CD4-positive, alpha-beta T cell (primary cell): ENCODE measurements around the gene ZHX3. TPM values are rescaled to one million over a fixed set of nuclear protein-coding genes. Genes with fewer than 3 reads are reported as not detected.
A peak's percentile ranks its signal among the peaks of the same experiment; 100 is the strongest.

Experiments used
- ATAC-seq: fragments of 200-7000 bp; cut with Tn5 transposase; one replicate; pipeline ENCODE4 v1.10.0; 2022; ENCODE audit warnings: mild to moderate bottlenecking; ENCODE audit not compliant: poor library complexity
- CTCF ChIA-PET: fragments of 350-600 bp; sonication (Branson Sonifier 250); formaldehyde crosslinking; loops from one replicate; lab custom pipeline; 2021; ENCODE audit warnings: antibody characterized with exemption, inconsistent platforms; lab: Charles Lee
- POLR2A ChIA-PET: fragments of 350-600 bp; sonication (Branson Sonifier 250); formaldehyde crosslinking; loops from one replicate; lab custom pipeline; 2021; ENCODE audit warnings: antibody characterized with exemption, inconsistent platforms; lab: Charles Lee
- DNase-seq, 14 experiments: peaks; one replicate each; pipeline ENCODE4 v3.0.0-alpha.2; 2013 to 2020; ENCODE audit warnings: mixed read lengths in 2 of 14
- H3K27ac ChIP-seq, 2 donors: one replicate each; pipeline versions ENCODE4 v1.5.1 to v1.7.0; 2013; ENCODE audit warnings: low read length in 2 of 2, low read depth in 1 of 2, mild to moderate bottlenecking in 1 of 2
- H3K27me3 ChIP-seq, 2 experiments: 1 replicate in 1 of 2; 2 replicates in 1 of 2; pipeline versions ENCODE4 v1.6.1 to v1.7.0; 2013; ENCODE audit warnings: low read length in 2 of 2, control low read depth in 1 of 2, mild to moderate bottlenecking in 1 of 2, moderate library complexity in 1 of 2; ENCODE audit not compliant: insufficient read depth in 2 of 2, control insufficient read depth in 1 of 2
- H3K36me3 ChIP-seq: one replicate; pipeline ENCODE4 v1.6.1; 2013; ENCODE audit warnings: low read length, control low read depth; ENCODE audit not compliant: insufficient read depth
- H3K4me1 ChIP-seq: one replicate; pipeline ENCODE4 v1.6.1; 2013; ENCODE audit warnings: low read length, control low read depth; ENCODE audit not compliant: insufficient read depth
- H3K4me3 ChIP-seq: one replicate; pipeline ENCODE4 v1.5.1; 2013; ENCODE audit warnings: mild to moderate bottlenecking, low read length, moderate library complexity
- H3K9me3 ChIP-seq, 2 experiments: 1 replicate in 1 of 2; 2 replicates in 1 of 2; pipeline versions ENCODE4 v1.6.1 to v1.7.0; 2013; ENCODE audit warnings: low read length in 2 of 2, mild to moderate bottlenecking in 2 of 2, control low read depth in 1 of 2, moderate library complexity in 1 of 2; ENCODE audit not compliant: control insufficient read depth in 1 of 2, insufficient read depth in 1 of 2
- H3K27ac Mint-ChIP-seq: one replicate; pipeline ENCODE4 v1.8.0; 2020; ENCODE audit warnings: mixed read lengths
- H3K27me3 Mint-ChIP-seq: one replicate; pipeline ENCODE4 v1.8.0; 2021; ENCODE audit warnings: mixed read lengths
- H3K36me3 Mint-ChIP-seq: one replicate; pipeline ENCODE4 v1.8.0; 2021; ENCODE audit warnings: low read depth, mixed read lengths
- H3K4me1 Mint-ChIP-seq: one replicate; pipeline ENCODE4 v1.8.0; 2021; ENCODE audit warnings: low read depth, mixed read lengths
- H3K4me3 Mint-ChIP-seq: one replicate; pipeline ENCODE4 v1.8.0; 2020; ENCODE audit warnings: mild to moderate bottlenecking, mixed read lengths
- H3K9me3 Mint-ChIP-seq: one replicate; pipeline ENCODE4 v1.8.0; 2020; ENCODE audit warnings: mixed read lengths
- CTCF ChIP-seq: fragments of 200-600 bp; IDR thresholded peaks from one replicate; pipeline ENCODE4 v1.8.0; 2022; ENCODE audit warnings: antibody characterized with exemption, mild to moderate bottlenecking
- intact Hi-C, 2 experiments: fragments of 100-400 bp; cut with DNase I in 1 of 2; cut with micrococcal nuclease in 1 of 2; formaldehyde crosslinking; loops; one replicate each; pipeline versions ENCODE4 v1.15.1 to v1.9.0; 2023 to 2025; cut with DNase I, micrococcal nuclease
- total RNA-seq, 174 experiments: library from RNA in 2 of 174; stranded (reverse) in 2 of 174; gene quantifications; one replicate each; pipeline ENCODE4 v1.2.3 and lab custom pipeline; 2021 to 2026

The ZHX3 gene
- total RNA-seq, 2 experiments from 2014 or later = 6.6 to 7.6 TPM

DNA sequence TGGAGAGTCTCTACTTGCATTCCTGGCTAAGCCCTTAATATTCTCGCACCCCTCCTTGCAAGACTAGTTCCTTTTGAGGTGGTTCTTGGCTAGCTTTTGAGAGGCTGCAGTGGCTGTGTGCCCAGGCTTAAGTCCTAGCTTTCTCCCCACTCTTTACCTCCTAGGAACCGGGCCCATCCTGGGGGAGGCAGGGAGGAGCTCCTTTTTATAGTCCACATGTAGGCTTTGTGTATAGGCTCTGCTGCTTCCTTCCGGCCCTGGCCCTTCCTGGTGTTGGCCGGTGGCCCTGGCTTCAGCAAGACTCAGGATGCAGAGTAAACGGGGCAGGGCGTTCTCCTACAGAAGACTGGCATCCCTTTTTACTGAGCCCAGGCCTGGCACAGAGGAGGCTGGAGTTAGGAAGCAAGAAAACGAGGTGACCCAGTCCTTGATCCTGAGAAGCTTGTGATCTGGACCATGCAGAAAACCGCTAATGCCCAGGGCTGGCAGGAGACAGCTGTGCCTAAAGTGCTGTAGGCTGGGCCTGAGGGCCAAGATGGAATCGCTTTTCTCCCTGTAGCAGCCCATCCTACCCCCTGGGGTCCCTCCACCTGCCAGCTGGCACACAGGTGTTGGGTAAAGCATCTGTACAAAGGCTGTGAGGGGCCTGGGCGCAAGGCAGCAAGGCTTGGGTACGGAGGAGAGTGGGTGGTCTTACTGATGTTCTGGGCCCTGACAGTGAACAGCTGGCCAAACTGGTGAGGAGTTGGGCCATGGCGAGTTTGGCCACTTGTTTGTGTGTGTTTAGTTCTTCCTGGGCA, 171.5 kb downstream of the ZHX3 start:
- intact Hi-C loops = no loop called here
- ChIA-PET POLR2A (interaction anchor here (0.6 to 14.5 kb wide), 5 partner anchors 8 to 548 kb away, joined by 3 to 403 read pairs (median 5); partner anchors contain the start of gene PLCG1), CTCF (interaction anchor here (0.8 to 1.5 kb wide), 2 partner anchors 10 to 11 kb away, joined by 3 to 8 read pairs; no protein-coding TSS in a partner anchor)
- Mint-ChIP-seq H3K36me3 (peaks cover 32% of the 10 kb centered on the region), H3K27me3 (no peaks in the 10 kb centered on the region), H3K4me1 (peaks cover 95% of the 10 kb centered on the region), H3K27ac (peak overlapping the region; percentile 96), H3K9me3 (no peaks in the 10 kb centered on the region), H3K4me3 (peak overlapping the region; percentile 90)
- Histone ChIP-seq H3K4me1 (peaks cover 100% of the 10 kb centered on the region), H3K27ac (peak overlapping the region; percentile 48 to 70), H3K36me3 (peaks cover 6% of the 10 kb centered on the region), H3K4me3 (peak overlapping the region; percentile 2), H3K27me3 (no peaks in the 10 kb centered on the region), H3K9me3 (no peaks in the 10 kb centered on the region)
- TF ChIP-seq CTCF = no peak
- no peak for ATAC-seq
- no peak for DNase-seq

GRCh38 chr20:41145317-41145716, 172.2 kb downstream of the ZHX3 start:
- Histone ChIP-seq H3K4me1 (peaks cover 100% of the 10 kb centered on the region), H3K27ac (peak overlapping the region; percentile 30 to 48), H3K27me3 (no peaks in the 10 kb centered on the region), H3K9me3 (no peaks in the 10 kb centered on the region), H3K4me3 (no peak overlapping the region), H3K36me3 (peaks cover 6% of the 10 kb centered on the region)
- POLR2A ChIA-PET = interaction anchor here (0.6 to 14.5 kb wide), 2 partner anchors 12 to 96 kb away, joined by 3 to 403 read pairs; no protein-coding TSS in a partner anchor
- intact Hi-C loops = no loop called here
- H3K27me3 Mint-ChIP-seq = no peaks in the 10 kb centered on the region
- H3K36me3 Mint-ChIP-seq = peaks cover 26% of the 10 kb centered on the region
- H3K27ac Mint-ChIP-seq = peak overlapping the region; percentile 96
- H3K4me3 Mint-ChIP-seq = peak overlapping the region; percentile 90
- CTCF ChIA-PET = interaction anchor here (2.1 kb wide), 1 partner anchor 12 kb away, joined by 5 read pairs; no protein-coding TSS in a partner anchor
- H3K4me1 Mint-ChIP-seq = peaks cover 95% of the 10 kb centered on the region
- ATAC-seq (no peak), DNase-seq (no peak)
- no peak for TF ChIP-seq CTCF
- H3K9me3 Mint-ChIP-seq = no peaks in the 10 kb centered on the region

GRCh38 chr20:41143354-41143753, 174.2 kb downstream of the ZHX3 start:
- intact Hi-C loops = loop anchor here in 1 of 2 experiments (5.0 kb wide), 1 partner anchor 111 kb away; no protein-coding TSS in a partner anchor
- peaks cover 6% of the 10 kb centered on the region for H3K36me3 ChIP-seq
- peak in 1 of 14 experiments; percentile 4 for DNase-seq
- POLR2A ChIA-PET = interaction anchor here (1.1 to 14.5 kb wide), 4 partner anchors 8 to 475 kb away, joined by 4 to 403 read pairs (median 52); partner anchors contain the start of gene CHD6
- peaks cover 89% of the 10 kb centered on the region for H3K4me1 ChIP-seq
- H3K27ac ChIP-seq = peak overlapping the region; percentile 83 to 87
- no peaks in the 10 kb centered on the region for H3K27me3 Mint-ChIP-seq
- peak overlapping the region; percentile 90 for H3K4me3 ChIP-seq
- peaks cover 96% of the 10 kb centered on the region for H3K4me1 Mint-ChIP-seq
- no peaks in the 10 kb centered on the region for H3K9me3 Mint-ChIP-seq
- no peak for ATAC-seq
- peak overlapping the region; percentile 90 for H3K4me3 Mint-ChIP-seq
- CTCF ChIA-PET = interaction anchor here (1.1 to 2.1 kb wide), 3 partner anchors 9 to 14 kb away, joined by 3 to 10 read pairs (median 5); no protein-coding TSS in a partner anchor
- peaks cover 37% of the 10 kb centered on the region for H3K36me3 Mint-ChIP-seq
- TF ChIP-seq CTCF = no peak
- H3K27ac Mint-ChIP-seq = peak overlapping the region; percentile 96
- no peaks in the 10 kb centered on the region for H3K9me3 ChIP-seq
- no peaks in the 10 kb centered on the region for H3K27me3 ChIP-seq
